ENCODE data around the gene MSX1. TPM values are rescaled to one million over a fixed set of nuclear protein-coding genes. Genes with fewer than 3 reads are reported as not detected.
A peak's percentile ranks its signal among the peaks of the same experiment; 100 is the strongest.

The MSX1 gene
- total and polyA plus RNA-seq, 2 experiments from 2014 or later = 0.61 TPM; not detected in 1

- no peak for TF ChIP-seq ZNF114 (CRISPR knock-in tag; IDR thresholded peaks at IDR 0.05)
- no peak for TF ChIP-seq NANOG (IDR thresholded peaks at IDR 0.05; ENCODE audit: borderline replicate concordance)
- no peak for TF ChIP-seq STAT1 (IDR thresholded peaks at IDR 0.05; ENCODE audit: unreplicated experiment)
- TF ChIP-seq POLR2AphosphoS5 (IDR thresholded peaks at IDR 0.05; ENCODE audit: low read depth) = no peak
- TF ChIP-seq ETS1 (IDR thresholded peaks at IDR 0.05) = no peak
- TF ChIP-seq ZNF331 (CRISPR knock-in tag; IDR thresholded peaks at IDR 0.05; ENCODE audit: low read depth) = no peak
Observed at GRCh38 chr4:4864940-4865704, 5.7 kb downstream of the MSX1 start (continued).

GRCh38 chr4:4865705-4866123, 6.2 kb downstream of the MSX1 start:
- H3K36me3 ChIP-seq (ENCODE audit: insufficient read depth) = no peaks in the 10 kb centered on the region; the same call in 1 of the 2 replicates
- peaks cover 47% of the 10 kb centered on the region for H3K4me1 ChIP-seq (ENCODE audit: insufficient read depth)
- H3K4me3 ChIP-seq = peak overlapping the region; percentile 50
- peaks cover 68% of the 10 kb centered on the region for H4K20me1 ChIP-seq (replicated peaks; ENCODE audit: insufficient read depth)
- H3K9me2 ChIP-seq (ENCODE audit: insufficient read depth) = no peaks in the 10 kb centered on the region
- no peak overlapping the region for H3K27ac ChIP-seq (ENCODE audit: low read depth)
- peaks cover 15% of the 10 kb centered on the region for H3F3A ChIP-seq (replicated peaks; ENCODE audit: low read depth)
- Mint-ChIP-seq H3K36me3 (ENCODE audit: low read depth) (no peaks in the 10 kb centered on the region; the same call in 2 of the 3 replicates), H3K9me3 (peaks cover 5% of the 10 kb centered on the region; the same call in 2 of the 3 replicates), H3K4me1 (peaks cover 45% of the 10 kb centered on the region), H3K27me3 (ENCODE audit: insufficient read depth, low read depth, poor library complexity) (peaks cover 50% of the 10 kb centered on the region), H3K4me3 (peak overlapping the region; percentile 74), H3K27ac (no peak overlapping the region)
- H3K79me2 ChIP-seq (replicated peaks; ENCODE audit: insufficient read depth) = no peaks in the 10 kb centered on the region
- TF ChIP-seq JUNB (IDR thresholded peaks at IDR 0.05; ENCODE audit: unreplicated experiment) (no peak), STAT1 (IDR thresholded peaks at IDR 0.05; ENCODE audit: unreplicated experiment) (no peak), EZH2phosphoT487 (IDR thresholded peaks at IDR 0.05; ENCODE audit: unreplicated experiment) (no peak), ETS1 (IDR thresholded peaks at IDR 0.05) (no peak), POLR2AphosphoS5 (IDR thresholded peaks at IDR 0.05; ENCODE audit: low read depth) (no peak), ZNF462 (CRISPR knock-in tag; IDR thresholded peaks at IDR 0.05) (no peak), CTCF (conservative IDR thresholded peaks at IDR 0.05; ENCODE audit: low read depth in 2 of 2) (no peak), CREB1 (CRISPR knock-in tag; IDR thresholded peaks at IDR 0.05; ENCODE audit: low read depth) (no peak)
- DNase-seq (ENCODE audit: low spot score) = peak; percentile 43
- ATAC-seq = peak; percentile 2; the same call in 2 of the 3 replicates
- H3K27me3 ChIP-seq (ENCODE audit: insufficient read depth) = peaks cover 100% of the 10 kb centered on the region
- peak overlapping the region; percentile 79 for H3K4me2 ChIP-seq
- H2AFZ ChIP-seq = peak overlapping the region; percentile 66; the same call in 1 of the 2 replicates

Data from GM23338 (cell line).